GM12801 (cell line): ENCODE results near the gene SLPI.

ENCODE experiments used
- TF ChIP-seq, protein P1 (sequence below): IDR thresholded peaks from one replicate; pipeline ENCODE4 v1.5.1; 2011; ENCODE audit warnings: control low read depth; ENCODE audit not compliant: insufficient read length; ENCODE audit errors: extremely low read depth

The SLPI gene

DNA sequence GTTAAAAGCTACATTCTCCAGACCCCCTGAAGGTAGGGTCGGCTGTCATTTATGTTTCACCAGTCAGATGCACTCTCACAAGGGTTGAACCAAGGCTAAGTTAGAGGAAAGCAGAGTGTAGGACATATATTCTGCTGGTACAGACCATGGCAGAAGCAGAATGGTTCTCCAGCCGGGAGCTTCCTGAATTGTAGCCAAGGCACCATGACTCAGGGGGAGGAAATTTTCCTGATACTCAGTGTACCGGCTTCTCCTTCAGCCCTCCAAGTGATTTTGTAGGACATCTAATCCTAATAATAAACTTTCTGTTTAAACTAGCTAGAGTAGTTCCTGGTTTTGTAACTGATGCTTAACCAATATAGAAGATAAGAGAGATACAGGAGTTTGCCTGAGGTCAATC lies 14.2 kb upstream of the SLPI start:
- TF ChIP-seq, protein P1, sequence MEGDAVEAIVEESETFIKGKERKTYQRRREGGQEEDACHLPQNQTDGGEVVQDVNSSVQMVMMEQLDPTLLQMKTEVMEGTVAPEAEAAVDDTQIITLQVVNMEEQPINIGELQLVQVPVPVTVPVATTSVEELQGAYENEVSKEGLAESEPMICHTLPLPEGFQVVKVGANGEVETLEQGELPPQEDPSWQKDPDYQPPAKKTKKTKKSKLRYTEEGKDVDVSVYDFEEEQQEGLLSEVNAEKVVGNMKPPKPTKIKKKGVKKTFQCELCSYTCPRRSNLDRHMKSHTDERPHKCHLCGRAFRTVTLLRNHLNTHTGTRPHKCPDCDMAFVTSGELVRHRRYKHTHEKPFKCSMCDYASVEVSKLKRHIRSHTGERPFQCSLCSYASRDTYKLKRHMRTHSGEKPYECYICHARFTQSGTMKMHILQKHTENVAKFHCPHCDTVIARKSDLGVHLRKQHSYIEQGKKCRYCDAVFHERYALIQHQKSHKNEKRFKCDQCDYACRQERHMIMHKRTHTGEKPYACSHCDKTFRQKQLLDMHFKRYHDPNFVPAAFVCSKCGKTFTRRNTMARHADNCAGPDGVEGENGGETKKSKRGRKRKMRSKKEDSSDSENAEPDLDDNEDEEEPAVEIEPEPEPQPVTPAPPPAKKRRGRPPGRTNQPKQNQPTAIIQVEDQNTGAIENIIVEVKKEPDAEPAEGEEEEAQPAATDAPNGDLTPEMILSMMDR: no peak

DNA sequence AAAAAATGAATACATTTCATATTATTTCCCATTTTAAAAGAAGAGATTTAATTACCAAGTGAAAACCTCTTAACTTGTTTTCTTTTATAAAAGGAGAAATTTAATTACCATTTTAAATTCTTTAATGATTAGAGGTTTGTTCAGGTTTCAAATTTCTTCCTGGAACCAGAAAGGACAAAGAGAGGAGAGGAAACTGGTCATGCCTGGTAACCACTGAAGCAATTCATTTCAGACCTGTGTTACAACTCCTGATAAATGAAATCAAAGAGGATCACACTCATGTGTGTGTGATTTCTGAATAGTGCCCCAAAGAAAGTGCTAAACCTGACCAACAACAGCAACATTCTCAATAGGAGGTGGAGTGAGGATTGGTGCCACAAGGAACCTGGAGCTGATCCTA lies 12.6 kb upstream of the SLPI start:
- TF ChIP-seq, protein P1: no peak

DNA sequence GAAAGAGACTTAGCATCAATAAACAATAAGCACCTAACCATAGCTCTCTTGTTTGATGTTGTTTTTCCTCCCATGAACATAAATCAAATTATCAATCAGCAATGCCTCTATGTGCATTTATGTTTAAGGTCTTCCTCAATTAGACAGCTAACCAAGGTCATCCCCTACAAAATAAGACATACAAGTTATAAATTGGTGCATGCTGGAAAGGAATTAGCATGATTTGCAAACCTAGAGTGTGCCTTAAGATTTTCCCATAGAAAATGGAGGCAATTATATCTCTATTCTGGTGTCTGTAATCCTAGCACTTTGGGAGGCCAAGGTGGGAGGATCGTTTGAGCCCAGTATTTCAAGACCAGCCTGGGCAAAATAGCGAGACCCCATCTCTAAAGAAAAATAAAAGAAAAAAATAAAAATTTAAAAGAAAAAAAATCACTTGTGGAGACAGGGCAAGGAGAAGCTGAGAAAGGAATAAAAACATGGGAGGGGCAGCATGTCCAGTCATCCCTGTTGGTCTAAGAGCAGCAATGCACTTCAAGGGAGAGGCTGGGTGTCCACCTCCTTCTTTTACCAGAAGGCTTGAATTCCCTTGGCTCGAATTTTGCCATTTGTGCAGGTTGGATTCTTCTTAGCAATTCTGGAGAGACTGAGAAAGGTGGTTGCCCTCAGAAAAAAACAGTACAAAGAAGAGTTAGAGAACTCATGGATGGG lies 9.3 kb upstream of the SLPI start:
- TF ChIP-seq, protein P1: no peak

DNA sequence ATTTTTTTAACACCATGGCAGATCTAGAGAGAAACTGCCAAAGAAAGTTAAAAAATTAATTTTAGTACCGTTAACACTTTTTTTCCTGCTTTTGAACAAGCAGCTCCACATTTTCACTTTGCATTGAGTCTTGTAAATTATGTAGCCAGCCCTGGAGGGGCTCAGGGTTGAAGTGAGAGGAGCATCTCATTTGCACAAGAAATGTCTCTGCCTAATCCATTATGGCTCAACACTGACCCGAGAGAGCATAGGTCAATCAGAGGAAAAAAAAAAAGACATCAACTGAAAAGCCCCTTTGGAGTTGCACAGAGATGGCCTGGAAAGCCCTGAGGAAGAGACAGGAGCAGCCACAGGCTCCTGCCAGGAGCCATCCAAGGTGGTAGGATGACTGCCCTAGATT lies 4.3 kb upstream of the SLPI start:
- TF ChIP-seq, protein P1: no peak

DNA sequence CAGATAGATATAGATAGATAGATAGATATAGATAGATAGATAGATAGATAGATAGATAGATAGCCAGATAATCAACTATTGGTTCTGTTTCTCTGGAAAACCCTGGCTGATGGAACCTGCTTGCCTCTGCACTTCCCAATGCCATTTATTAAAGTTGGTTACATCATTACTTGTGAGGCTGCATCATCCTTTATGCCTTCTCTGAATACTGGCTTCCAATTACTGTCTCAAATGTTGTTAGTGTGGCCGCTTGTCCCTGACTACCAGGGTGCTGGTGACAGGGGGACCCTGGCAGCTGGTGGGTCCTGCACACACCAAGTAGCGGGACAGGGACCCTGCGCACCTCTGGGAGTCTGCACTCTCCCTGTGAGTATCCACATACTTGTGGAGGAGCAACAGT lies 3.9 kb upstream of the SLPI start:
- TF ChIP-seq, protein P1: no peak

DNA sequence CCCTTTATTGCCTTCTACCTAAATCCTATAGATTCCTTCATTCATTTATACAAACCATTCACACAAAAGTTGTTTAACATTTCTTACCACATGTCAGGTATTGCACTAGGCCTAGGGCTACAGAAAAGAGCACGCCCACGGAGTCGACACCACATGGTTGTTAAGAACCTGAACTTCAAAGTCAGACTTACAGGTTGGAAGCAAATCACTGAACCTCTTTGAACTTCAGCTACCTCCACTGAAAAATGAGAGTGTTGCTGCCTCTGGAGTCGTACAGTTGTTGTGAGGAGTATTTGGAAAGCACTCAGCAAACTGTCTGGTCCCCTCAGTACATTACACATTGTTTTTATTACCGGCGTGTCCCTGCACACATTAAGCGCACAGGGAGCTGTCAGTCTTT lies 3.3 kb upstream of the SLPI start:
- TF ChIP-seq, protein P1: no peak

DNA sequence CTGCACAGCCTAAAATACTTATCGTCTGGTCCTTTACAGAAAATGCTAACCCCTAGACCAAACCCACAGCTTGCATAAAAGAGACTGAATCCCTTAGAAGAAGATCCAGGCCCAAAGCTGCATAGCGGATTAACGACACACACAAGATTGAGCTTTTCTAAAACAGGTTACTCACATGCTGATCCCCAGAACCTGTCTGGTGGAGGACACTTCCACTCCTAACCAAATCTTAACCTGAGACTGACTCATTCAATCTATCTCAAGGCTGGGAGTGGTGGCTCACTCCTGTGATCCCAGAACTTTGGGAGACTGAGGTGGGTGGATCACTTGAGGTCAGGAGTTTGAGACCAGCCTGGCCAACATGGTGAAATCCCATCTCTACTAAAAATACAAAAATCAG lies 2.8 kb upstream of the SLPI start:
- TF ChIP-seq, protein P1: no peak
